SK-N-SH treated with all-trans-retinoic acid at 6 μM for 48 hours (cell line): ENCODE results near the gene GLP1R.

ENCODE experiments used
- ARNTL ChIP-seq: fragments of 450-650 bp; formaldehyde crosslinking; IDR thresholded peaks from 2 replicates; pipeline ENCODE4 v1.5.0; 2020; ENCODE audit warnings: low read depth, mild to moderate bottlenecking, moderate library complexity, borderline replicate concordance
- BACH2 ChIP-seq: fragments of 250-450 bp; sonication (Bioruptor Pico); IDR thresholded peaks from 2 replicates; pipeline ENCODE4 v1.9.0; 2021; ENCODE audit warnings: mild to moderate bottlenecking, borderline replicate concordance
- ESRRG ChIP-seq: fragments of 250-450 bp; sonication (Bioruptor Pico); IDR thresholded peaks from 2 replicates; pipeline ENCODE4 v1.6.1; 2021; ENCODE audit warnings: mild to moderate bottlenecking
- GLIS3 ChIP-seq: fragments of 250-450 bp; sonication (Bioruptor Pico); IDR thresholded peaks from 2 replicates; pipeline ENCODE4 v1.5.0; 2020; ENCODE audit warnings: mild to moderate bottlenecking, moderate library complexity
- OSR1 ChIP-seq: fragments of 250-450 bp; sonication (Bioruptor Pico); IDR thresholded peaks from 2 replicates; pipeline ENCODE4 v1.8.0; 2022; ENCODE audit warnings: moderate library complexity, mild to moderate bottlenecking, inconsistent platforms
- SNAI2 ChIP-seq: fragments of 250-450 bp; sonication (Bioruptor Pico); IDR thresholded peaks from 2 replicates; pipeline ENCODE4 v1.5.0; 2020; ENCODE audit warnings: mild to moderate bottlenecking, moderate library complexity
- TCF4 ChIP-seq: fragments of 250-450 bp; sonication (Bioruptor Pico); IDR thresholded peaks from 2 replicates; pipeline ENCODE4 v1.8.0; 2021; ENCODE audit warnings: mild to moderate bottlenecking, moderate library complexity, borderline replicate concordance
- TSHZ2 ChIP-seq: fragments of 250-450 bp; sonication (Bioruptor Pico); IDR thresholded peaks from 2 replicates; pipeline ENCODE4 v1.5.0; 2020; ENCODE audit warnings: mild to moderate bottlenecking, moderate library complexity
- ZFP3 ChIP-seq: fragments of 250-450 bp; sonication (Bioruptor Pico); IDR thresholded peaks from 2 replicates; pipeline ENCODE4 v1.5.0; 2020; ENCODE audit warnings: mild to moderate bottlenecking, moderate library complexity
- ZFP30 ChIP-seq: fragments of 450-650 bp; formaldehyde crosslinking; IDR thresholded peaks from 2 replicates; pipeline ENCODE4 v1.5.0; 2022; ENCODE audit warnings: mild to moderate bottlenecking, moderate library complexity
- ZNF565 ChIP-seq: fragments of 450-650 bp; formaldehyde crosslinking; conservative IDR thresholded peaks from 2 replicates; pipeline ENCODE4 v1.5.0; 2020; ENCODE audit warnings: low read depth, mild to moderate bottlenecking, moderate library complexity
- ZNF8 ChIP-seq: fragments of 450-650 bp; formaldehyde crosslinking; IDR thresholded peaks from 2 replicates; pipeline ENCODE4 v1.5.0; 2020; ENCODE audit warnings: mild to moderate bottlenecking, moderate library complexity
- TF ChIP-seq, protein P1 (sequence below): fragments of 250-450 bp; sonication (Bioruptor Pico); IDR thresholded peaks from 2 replicates; pipeline ENCODE4 v1.5.1; 2021; ENCODE audit warnings: mild to moderate bottlenecking, moderate library complexity

DNA sequence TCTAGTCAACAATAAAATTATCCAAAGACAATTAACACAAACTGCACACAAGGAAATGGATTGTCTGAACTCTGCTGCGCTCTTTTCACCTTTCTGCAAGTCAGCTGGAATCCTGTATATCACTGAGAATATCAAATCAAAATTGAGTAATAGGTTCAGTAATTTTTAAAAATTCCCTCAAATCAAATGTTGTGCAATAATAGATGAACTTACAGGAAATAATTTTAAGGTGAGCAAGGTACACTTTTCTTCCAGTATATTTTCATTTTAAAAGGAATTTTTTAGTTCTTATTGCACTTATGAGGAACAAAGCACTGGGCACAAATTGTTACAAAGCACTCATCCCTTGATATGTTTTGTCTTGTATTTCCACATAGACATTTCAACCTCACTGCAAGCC, 65.2 kb downstream of the GLP1R start:
- TF ChIP-seq GLIS3 (CRISPR knock-in tag): no peak
- no peak for TF ChIP-seq ZNF565 (CRISPR knock-in tag)
- TF ChIP-seq OSR1: no peak
- no peak for TF ChIP-seq SNAI2 (CRISPR knock-in tag)
- no peak for TF ChIP-seq BACH2
- no peak for TF ChIP-seq TCF4 (CRISPR knock-in tag)
- TF ChIP-seq ZFP3 (CRISPR knock-in tag): no peak
- TF ChIP-seq ZNF8: no peak
- TF ChIP-seq, protein P1, sequence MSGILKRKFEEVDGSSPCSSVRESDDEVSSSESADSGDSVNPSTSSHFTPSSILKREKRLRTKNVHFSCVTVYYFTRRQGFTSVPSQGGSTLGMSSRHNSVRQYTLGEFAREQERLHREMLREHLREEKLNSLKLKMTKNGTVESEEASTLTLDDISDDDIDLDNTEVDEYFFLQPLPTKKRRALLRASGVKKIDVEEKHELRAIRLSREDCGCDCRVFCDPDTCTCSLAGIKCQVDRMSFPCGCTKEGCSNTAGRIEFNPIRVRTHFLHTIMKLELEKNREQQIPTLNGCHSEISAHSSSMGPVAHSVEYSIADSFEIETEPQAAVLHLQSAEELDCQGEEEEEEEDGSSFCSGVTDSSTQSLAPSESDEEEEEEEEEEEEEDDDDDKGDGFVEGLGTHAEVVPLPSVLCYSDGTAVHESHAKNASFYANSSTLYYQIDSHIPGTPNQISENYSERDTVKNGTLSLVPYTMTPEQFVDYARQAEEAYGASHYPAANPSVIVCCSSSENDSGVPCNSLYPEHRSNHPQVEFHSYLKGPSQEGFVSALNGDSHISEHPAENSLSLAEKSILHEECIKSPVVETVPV (CRISPR knock-in tag): no peak
- TF ChIP-seq ESRRG (CRISPR knock-in tag): no peak
- no peak for TF ChIP-seq ARNTL
- TF ChIP-seq ZFP30 (CRISPR knock-in tag): no peak
- TF ChIP-seq TSHZ2: no peak
